Measurements from ENCODE around the gene MAML3. TPM values are rescaled to one million over a fixed set of nuclear protein-coding genes. Genes with fewer than 3 reads are reported as not detected.

The MAML3 gene
- total and polyA plus RNA-seq, 2 of the 13 experiments (the other 11 are each of a cell fraction or from before 2014, with no cell fraction given) = 0.05 to 0.13 TPM

GRCh38 chr4:139955600-139955999 lies 198.4 kb downstream of the MAML3 start:
- no peaks in the 10 kb centered on the region for H4K20me1 ChIP-seq (ENCODE audit: insufficient read depth, low read length)
- no peaks in the 10 kb centered on the region for H3K79me2 ChIP-seq (ENCODE audit: insufficient read depth, low read length)
- POLR2A ChIA-PET = no interaction called here
- FAIRE-seq (no peak), DNase-seq (ENCODE audit: low spot score) (no peak), ATAC-seq (no peak)
- in situ Hi-C loops (cut with HindIII; ENCODE audit: extremely low pct_ligation_motif_present, low pct_unique_long_range_greater_than_20kb) (no loop called here), intact Hi-C loops (cut with micrococcal nuclease; ENCODE audit: unreplicated experiment) (no loop called here)
- no peaks in the 10 kb centered on the region for H3K4me1 ChIP-seq (ENCODE audit: insufficient read depth, low read length)
- peaks cover 0 to 3% of the 10 kb centered on the region in 2 experiments; a peak in 2 of 5 replicates for H3K27me3 ChIP-seq (ENCODE audit: control insufficient read depth in 1 of 2, insufficient read depth in 2 of 2, low read length in 2 of 2)
- no peak overlapping the region for H3K4me3 ChIP-seq (replicated peaks in 1 of 3; ENCODE audit: insufficient read depth in 1 of 3, low read depth in 2 of 3, low read length in 3 of 3)
- no peak overlapping the region for H3K27ac ChIP-seq (ENCODE audit: extremely low read length, insufficient read depth, low read length)
- TF ChIP-seq ZNF160 (CRISPR knock-in tag; IDR thresholded peaks at IDR 0.05) = no peak
- no peak for TF ChIP-seq REPIN1 (CRISPR knock-in tag; IDR thresholded peaks at IDR 0.05; ENCODE audit: borderline replicate concordance, low read depth)
- TF ChIP-seq, protein P1, sequence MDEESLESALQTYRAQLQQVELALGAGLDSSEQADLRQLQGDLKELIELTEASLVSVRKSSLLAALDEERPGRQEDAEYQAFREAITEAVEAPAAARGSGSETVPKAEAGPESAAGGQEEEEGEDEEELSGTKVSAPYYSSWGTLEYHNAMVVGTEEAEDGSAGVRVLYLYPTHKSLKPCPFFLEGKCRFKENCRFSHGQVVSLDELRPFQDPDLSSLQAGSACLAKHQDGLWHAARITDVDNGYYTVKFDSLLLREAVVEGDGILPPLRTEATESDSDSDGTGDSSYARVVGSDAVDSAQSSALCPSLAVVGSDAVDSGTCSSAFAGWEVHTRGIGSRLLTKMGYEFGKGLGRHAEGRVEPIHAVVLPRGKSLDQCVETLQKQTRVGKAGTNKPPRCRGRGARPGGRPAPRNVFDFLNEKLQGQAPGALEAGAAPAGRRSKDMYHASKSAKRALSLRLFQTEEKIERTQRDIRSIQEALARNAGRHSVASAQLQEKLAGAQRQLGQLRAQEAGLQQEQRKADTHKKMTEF (CRISPR knock-in tag; IDR thresholded peaks at IDR 0.05) = no peak
- TF ChIP-seq, protein P2, sequence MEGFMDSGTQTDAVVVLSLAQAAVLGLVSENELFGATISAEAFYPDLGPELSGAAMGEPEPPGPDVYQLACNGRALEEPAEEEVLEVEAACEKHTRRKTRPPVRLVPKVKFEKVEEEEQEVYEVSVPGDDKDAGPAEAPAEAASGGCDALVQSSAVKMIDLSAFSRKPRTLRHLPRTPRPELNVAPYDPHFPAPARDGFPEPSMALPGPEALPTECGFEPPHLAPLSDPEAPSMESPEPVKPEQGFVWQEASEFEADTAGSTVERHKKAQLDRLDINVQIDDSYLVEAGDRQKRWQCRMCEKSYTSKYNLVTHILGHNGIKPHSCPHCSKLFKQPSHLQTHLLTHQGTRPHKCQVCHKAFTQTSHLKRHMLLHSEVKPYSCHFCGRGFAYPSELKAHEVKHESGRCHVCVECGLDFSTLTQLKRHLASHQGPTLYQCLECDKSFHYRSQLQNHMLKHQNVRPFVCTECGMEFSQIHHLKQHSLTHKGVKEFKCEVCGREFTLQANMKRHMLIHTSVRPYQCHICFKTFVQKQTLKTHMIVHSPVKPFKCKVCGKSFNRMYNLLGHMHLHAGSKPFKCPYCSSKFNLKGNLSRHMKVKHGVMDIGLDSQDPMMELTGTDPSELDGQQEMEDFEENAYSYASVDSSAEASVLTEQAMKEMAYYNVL (CRISPR knock-in tag; IDR thresholded peaks at IDR 0.05; ENCODE audit: borderline replicate concordance) = no peak
- TF ChIP-seq ATF5 (CRISPR knock-in tag; IDR thresholded peaks at IDR 0.05; ENCODE audit: low read depth) = no peak
- no peak for TF ChIP-seq SRSF1 (optimal IDR thresholded peaks at IDR 0.05; ENCODE audit: low read depth, low read length)
- TF ChIP-seq KLF6 (CRISPR knock-in tag; IDR thresholded peaks at IDR 0.05) = no peak
- TF ChIP-seq CEBPB (IDR thresholded peaks at IDR 0.05; ENCODE audit: borderline replicate concordance, low read depth, low read length) = no peak
- H3K9me3 ChIP-seq (ENCODE audit: low read length) = no peaks in the 10 kb centered on the region
- CTCF ChIA-PET (ENCODE audit: low intra/inter-chr PET ratio, low total read pairs) = no interaction called here
- no peaks in the 10 kb centered on the region for H3K36me3 ChIP-seq (replicated peaks in 1 of 2; ENCODE audit: control insufficient read depth in 1 of 2, insufficient read depth in 2 of 2, low read length in 2 of 2)
- no TSS peak for BruUV-seq (replicated peaks)
- 3% methylated on average over 2 of the region's 2 CpGs for WGBS (ENCODE audit: low lambda C conversion rate)
- H3K9ac ChIP-seq (ENCODE audit: insufficient read depth, low read depth, low read length) = no peak overlapping the region
- H2AFZ ChIP-seq (ENCODE audit: low read length) = no peak overlapping the region
- no peak overlapping the region for H3K4me2 ChIP-seq (ENCODE audit: low read depth, low read length)

Measured in HepG2 (cell line).